GM12878 (cell line): ENCODE results near the gene KCNRG. TPM values are rescaled to one million over a fixed set of nuclear protein-coding genes. Genes with fewer than 3 reads are reported as not detected.

ENCODE experiments used
- ATAC-seq: fragments of 200-7000 bp; cut with Tn5 transposase; 3 replicates; pipeline ENCODE4 v1.9.1; 2020; ENCODE audit warnings: mild to moderate bottlenecking, moderate library complexity
- BruUV-seq: library from RNA; stranded (reverse); fragments of 400-500 nt; replicated peaks from 2 replicates; lab custom pipeline; 2021; lab: Mats Ljungman, UMichigan
- CTCF ChIA-PET: fragments of 300-600 bp; sonication (Branson Sonifier 250); formaldehyde crosslinking; extraction: SDS; loops from one replicate; lab custom pipeline; 2021; ENCODE audit warnings: inconsistent platforms; lab: Yijun Ruan, JAX
- POLR2A ChIA-PET: fragments of 350-600 bp; formaldehyde crosslinking; extraction: SDS; loops from one replicate; lab custom pipeline; 2021; ENCODE audit warnings: inconsistent platforms; lab: Charles Lee
- RAD21 ChIA-PET: fragments of 300-600 bp; sonication (Branson Sonifier 250); formaldehyde crosslinking; loops from one replicate; lab custom pipeline; 2023; ENCODE audit warnings: antibody characterized with exemption; ENCODE audit not compliant: unreplicated experiment; lab: Charles Lee
- SMC1A ChIA-PET: fragments of 300-600 bp; sonication (Branson Sonifier 250); formaldehyde crosslinking; loops from one replicate; lab custom pipeline; 2023; ENCODE audit not compliant: unreplicated experiment, uncharacterized antibody; lab: Charles Lee
- DNase-seq: peaks from one replicate; pipeline ENCODE4 v3.0.0-alpha.2; 2011; ENCODE audit warnings: low read depth, low spot score
- FAIRE-seq: peaks from 3 replicates; lab custom pipeline; 2011; peaks lifted over from hg19 to GRCh38; lab: Jason Lieb, UNC
- H2AFZ ChIP-seq: 2 replicates; pipeline ENCODE4 v1.6.0; 2011; ENCODE audit warnings: low read depth, low read length, control low read depth; ENCODE audit not compliant: control insufficient read depth
- H3K27ac ChIP-seq: 2 replicates; pipeline ENCODE4 v1.5.1; 2011; ENCODE audit warnings: control low read depth; ENCODE audit not compliant: control insufficient read depth, insufficient read depth
- H3K27me3 ChIP-seq, 2 experiments: replicated peaks in 1 of 2; 2 replicates each; pipeline versions ENCODE4 v1.6.0 to v1.6.1; 2011; ENCODE audit warnings: low read length in 1 of 2; ENCODE audit not compliant: control insufficient read depth in 2 of 2, insufficient read depth in 2 of 2
- H3K36me3 ChIP-seq, 2 experiments: 2 replicates each; pipeline ENCODE4 v1.5.1; 2011; ENCODE audit warnings: low read length in 1 of 2; ENCODE audit not compliant: control insufficient read depth in 2 of 2, insufficient read depth in 2 of 2
- H3K4me1 ChIP-seq: 2 replicates; pipeline ENCODE4 v1.6.1; 2011; ENCODE audit warnings: mild to moderate bottlenecking, low read length, moderate library complexity, mixed read lengths; ENCODE audit not compliant: control insufficient read depth, insufficient read depth
- H3K4me2 ChIP-seq: 2 replicates; pipeline ENCODE4 v1.6.0; 2011; ENCODE audit warnings: control low read depth; ENCODE audit not compliant: control insufficient read depth, insufficient read depth
- H3K4me3 ChIP-seq: fragments of 200-600 bp; sonication (generic); 2 replicates; pipeline ENCODE4 v1.5.1; 2016
- H3K79me2 ChIP-seq: 2 replicates; pipeline ENCODE4 v1.6.0; 2011; ENCODE audit warnings: low read length; ENCODE audit not compliant: control insufficient read depth, insufficient read depth
- H3K9ac ChIP-seq: 2 replicates; pipeline ENCODE4 v1.8.0; 2011; ENCODE audit warnings: low read length, control low read depth, mixed read lengths; ENCODE audit not compliant: control insufficient read depth, insufficient read depth
- H3K9me3 ChIP-seq: replicated peaks from 3 replicates; pipeline ENCODE4 v1.5.1; 2011; ENCODE audit warnings: mild to moderate bottlenecking, low read length; ENCODE audit not compliant: control insufficient read depth, insufficient read depth
- H4K20me1 ChIP-seq: 2 replicates; pipeline ENCODE4 v1.6.0; 2011; ENCODE audit not compliant: control insufficient read depth, insufficient read depth
- ATF7 ChIP-seq: fragments of 450-650 bp; IDR thresholded peaks from 2 replicates; pipeline ENCODE4 v1.6.1; 2016; ENCODE audit warnings: low read depth, mild to moderate bottlenecking
- CBX5 ChIP-seq: sonication (generic); IDR thresholded peaks from 2 replicates; pipeline ENCODE4 v1.6.1; 2016; ENCODE audit warnings: low read depth, moderate library complexity, mild to moderate bottlenecking, inconsistent platforms
- HCFC1 ChIP-seq: fragments of 150-350 bp; IDR thresholded peaks from 2 replicates; pipeline ENCODE4 v1.6.1; 2014; ENCODE audit warnings: low read length
- MYC ChIP-seq: IDR thresholded peaks from 2 replicates; pipeline ENCODE4 v1.6.1; 2011; ENCODE audit warnings: mild to moderate bottlenecking, low read length, moderate library complexity, inconsistent platforms; ENCODE audit not compliant: insufficient read depth, insufficient replicate concordance, insufficient read length, severe bottlenecking
- NFXL1 ChIP-seq: fragments of 450-650 bp; IDR thresholded peaks from 2 replicates; pipeline ENCODE4 v1.6.1; 2017; ENCODE audit warnings: antibody characterized with exemption, mild to moderate bottlenecking, borderline replicate concordance
- PAX5 ChIP-seq: IDR thresholded peaks from 2 replicates; pipeline ENCODE4 v1.6.1; 2011; ENCODE audit warnings: low read depth, low read length, borderline replicate concordance
- PAX8 ChIP-seq: fragments of 450-650 bp; IDR thresholded peaks from 2 replicates; pipeline ENCODE4 v1.6.1; 2017; ENCODE audit warnings: mild to moderate bottlenecking, moderate library complexity
- PML ChIP-seq: IDR thresholded peaks from 2 replicates; pipeline ENCODE4 v1.6.1; 2012; ENCODE audit warnings: low read length, inconsistent platforms
- SMARCA5 ChIP-seq: fragments of 450-650 bp; IDR thresholded peaks from 2 replicates; pipeline ENCODE4 v1.6.1; 2017; ENCODE audit warnings: mild to moderate bottlenecking
- STAT1 ChIP-seq: fragments of 450-650 bp; conservative IDR thresholded peaks from 2 replicates; pipeline ENCODE4 v1.6.1; 2014; ENCODE audit warnings: antibody characterized with exemption, mild to moderate bottlenecking
- TCF3 ChIP-seq: IDR thresholded peaks from 2 replicates; pipeline ENCODE4 v1.6.1; 2012; ENCODE audit warnings: low read depth, mild to moderate bottlenecking, low read length, borderline replicate concordance; ENCODE audit not compliant: insufficient read depth
- WRNIP1 ChIP-seq: IDR thresholded peaks from 2 replicates; pipeline ENCODE4 v1.6.1; 2011; ENCODE audit warnings: low read depth, low read length, improper control_type of control experiment, borderline replicate concordance
- ZNF384 ChIP-seq: IDR thresholded peaks from 2 replicates; pipeline ENCODE4 v1.6.1; 2012; ENCODE audit warnings: low read depth, mild to moderate bottlenecking, low read length, improper control_type of control experiment, borderline replicate concordance
- WGBS: methylation state at CpG from one replicate; pipeline ENCODE4 v1.1.6; 2016; ENCODE audit warnings: low lambda C conversion rate; ENCODE audit not compliant: insufficient replicate concordance, insufficient coverage; ENCODE audit errors: missing lambda C conversion rate; 5-methylcytosine and 5-hydroxymethylcytosine counted together
- in situ Hi-C: fragments of 300-500 bp; cut with MboI; formaldehyde crosslinking; loops from 9 replicates; pipeline ENCODE4 v1.14.3; 2018; ENCODE audit warnings: mixed read lengths
- intact Hi-C: fragments of 100-400 bp; cut with micrococcal nuclease; formaldehyde crosslinking; loops from one replicate; pipeline ENCODE4 v1.14.2; 2022; ENCODE audit not compliant: unreplicated experiment
- polyA plus RNA-seq, 11 experiments: library from polyadenylated mRNA; depleted of rRNA in 4 of 11; unstranded in 6 of 11; stranded (reverse) in 5 of 11; fragments of >200 nt; fragmentation: Nextera tagmentation in 4 of 11; fragmentation: Illumina TruSeq in 1 of 11; extraction: Ambion mirVana in 4 of 11; extraction: Trizol in 1 of 11; gene quantifications; 1 replicate in 1 of 11; 2 replicates in 10 of 11; pipeline versions ENCODE4 v1.2.1 to v1.2.3, GENCODE V29; 2011 to 2016; ENCODE audit warnings: inconsistent platforms in 2 of 11, missing spikeins in 2 of 11, low read depth in 1 of 11
- total RNA-seq, 4 experiments: library from RNA; depleted of rRNA in 3 of 4; stranded (reverse); fragments of >200 nt in 3 of 4; fragmentation: Illumina TruSeq in 1 of 4; extraction: Trizol in 1 of 4; gene quantifications; 2 replicates each; pipeline versions ENCODE4 v1.2.1 to v1.2.3, GENCODE V29; 2013 to 2021
- TF ChIP-seq, protein P1 (sequence below): fragments of 450-650 bp; formaldehyde crosslinking; IDR thresholded peaks from 2 replicates; pipeline ENCODE4 v1.4.0; 2022; ENCODE audit warnings: mild to moderate bottlenecking, moderate library complexity

The KCNRG gene
- total and polyA plus RNA-seq, 10 of the 15 experiments (the other 5 are each of a cell fraction or from before 2014, with no cell fraction given): 0.37 to 1.5 (median 0.58) TPM

DNA sequence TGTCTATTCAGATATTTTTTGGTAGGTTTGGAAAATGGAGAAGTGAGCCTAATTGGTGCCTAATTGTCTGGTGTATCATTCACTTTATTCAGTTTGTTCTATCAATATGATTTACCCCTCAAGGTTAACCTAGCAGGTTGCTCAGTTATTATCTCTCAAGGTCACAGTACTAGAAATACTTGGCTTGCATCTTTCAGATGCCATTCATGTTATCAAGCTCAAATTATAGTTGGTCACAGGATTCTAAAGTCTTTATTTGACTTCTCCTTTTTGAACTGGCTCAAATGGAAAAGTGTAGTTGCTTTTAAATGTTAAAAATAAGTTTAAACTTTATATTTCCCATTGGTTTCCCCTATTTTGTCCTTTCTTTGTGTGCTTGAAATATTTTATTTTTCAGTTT lies 2.6 kb downstream of the KCNRG start:
- no peak overlapping the region for H2AFZ ChIP-seq
- ChIA-PET RAD21 (interaction anchor here (1.2 kb wide), 1 partner anchor 21 kb away, joined by 3 read pairs; the partner anchor contains the start of gene TRIM13), CTCF (interaction anchor here (1.0 kb wide), 1 partner anchor 18 kb away, joined by 5 read pairs; no protein-coding TSS in a partner anchor), POLR2A (interaction anchor here (0.6 kb wide), 1 partner anchor 11 kb away, joined by 3 read pairs; no protein-coding TSS in a partner anchor), SMC1A (interaction anchor here (1.0 to 3.1 kb wide), 4 partner anchors 10 to 41 kb away, joined by 3 to 10 read pairs (median 4); no protein-coding TSS in a partner anchor)
- in situ Hi-C loops (no loop called here), intact Hi-C loops (no loop called here)
- H3K27ac ChIP-seq: no peak overlapping the region
- TF ChIP-seq CBX5: no peak
- TF ChIP-seq PAX8: no peak
- TF ChIP-seq ZNF384: no peak
- TF ChIP-seq ATF7: no peak
- no peak for TF ChIP-seq MYC
- no peak for TF ChIP-seq PAX5
- TF ChIP-seq NFXL1: no peak
- TF ChIP-seq TCF3: no peak
- no peak overlapping the region for H3K4me2 ChIP-seq
- no peaks in the 10 kb centered on the region for H3K27me3 ChIP-seq
- H3K9me3 ChIP-seq: no peaks in the 10 kb centered on the region
- peaks cover 0 to 7% of the 10 kb centered on the region in 2 experiments; a peak in 1 of 4 replicates for H3K36me3 ChIP-seq
- peaks cover 1% of the 10 kb centered on the region for H3K79me2 ChIP-seq
- FAIRE-seq (no peak), DNase-seq (no peak), ATAC-seq (no peak; the same call in 2 of the 3 replicates)
- H3K9ac ChIP-seq: no peak overlapping the region
- H3K4me1 ChIP-seq: no peaks in the 10 kb centered on the region
- H3K4me3 ChIP-seq: no peak overlapping the region
- no peaks in the 10 kb centered on the region for H4K20me1 ChIP-seq
- BruUV-seq: no TSS peak

DNA sequence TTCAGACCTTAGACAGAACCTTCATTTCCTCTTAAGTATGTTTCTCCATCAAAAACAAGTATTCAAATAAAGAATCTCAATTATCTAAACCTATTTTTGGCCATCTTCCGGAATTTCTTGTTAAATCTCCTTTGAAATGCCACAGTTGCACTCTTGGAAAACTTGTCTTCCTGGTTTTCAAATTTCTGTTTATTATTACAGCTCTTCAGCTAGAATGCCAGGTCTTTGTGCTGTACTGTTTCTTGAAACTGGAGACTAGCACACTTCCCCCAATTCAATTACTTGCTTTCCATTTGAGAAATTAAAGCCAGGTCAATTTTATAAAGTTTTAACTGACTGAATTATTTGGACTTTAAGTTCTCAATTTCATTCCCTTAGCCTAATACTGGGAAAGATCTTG lies 10.2 kb downstream of the KCNRG start:
- DNase-seq (no peak), ATAC-seq (no peak), FAIRE-seq (no peak)
- Histone ChIP-seq H3K4me1 (peaks cover 17% of the 10 kb centered on the region), H3K9ac (no peak overlapping the region), H3K79me2 (no peaks in the 10 kb centered on the region), H3K27me3 (no peaks in the 10 kb centered on the region), H3K36me3 (peaks cover 0 to 7% of the 10 kb centered on the region in 2 experiments; a peak in 1 of 4 replicates), H3K4me2 (no peak overlapping the region), H4K20me1 (no peaks in the 10 kb centered on the region), H2AFZ (no peak overlapping the region), H3K9me3 (no peaks in the 10 kb centered on the region), H3K4me3 (no peak overlapping the region), H3K27ac (no peak overlapping the region)
- intact Hi-C loops (no loop called here), in situ Hi-C loops (no loop called here)
- CTCF ChIA-PET: no interaction called here
- SMC1A ChIA-PET: interaction anchor here (1.0 kb wide), 1 partner anchor 14 kb away, joined by 3 read pairs; no protein-coding TSS in a partner anchor
- RAD21 ChIA-PET: no interaction called here
- no TSS peak for BruUV-seq
- 96% methylated on average over 1 of the region's 1 CpG for WGBS
- POLR2A ChIA-PET: interaction anchor here (0.8 kb wide), 1 partner anchor 12 kb away, joined by 3 read pairs; no protein-coding TSS in a partner anchor
- TF ChIP-seq HCFC1 (no peak), STAT1 (no peak), SMARCA5 (no peak), PML (no peak), WRNIP1 (no peak)
- TF ChIP-seq, protein P1, sequence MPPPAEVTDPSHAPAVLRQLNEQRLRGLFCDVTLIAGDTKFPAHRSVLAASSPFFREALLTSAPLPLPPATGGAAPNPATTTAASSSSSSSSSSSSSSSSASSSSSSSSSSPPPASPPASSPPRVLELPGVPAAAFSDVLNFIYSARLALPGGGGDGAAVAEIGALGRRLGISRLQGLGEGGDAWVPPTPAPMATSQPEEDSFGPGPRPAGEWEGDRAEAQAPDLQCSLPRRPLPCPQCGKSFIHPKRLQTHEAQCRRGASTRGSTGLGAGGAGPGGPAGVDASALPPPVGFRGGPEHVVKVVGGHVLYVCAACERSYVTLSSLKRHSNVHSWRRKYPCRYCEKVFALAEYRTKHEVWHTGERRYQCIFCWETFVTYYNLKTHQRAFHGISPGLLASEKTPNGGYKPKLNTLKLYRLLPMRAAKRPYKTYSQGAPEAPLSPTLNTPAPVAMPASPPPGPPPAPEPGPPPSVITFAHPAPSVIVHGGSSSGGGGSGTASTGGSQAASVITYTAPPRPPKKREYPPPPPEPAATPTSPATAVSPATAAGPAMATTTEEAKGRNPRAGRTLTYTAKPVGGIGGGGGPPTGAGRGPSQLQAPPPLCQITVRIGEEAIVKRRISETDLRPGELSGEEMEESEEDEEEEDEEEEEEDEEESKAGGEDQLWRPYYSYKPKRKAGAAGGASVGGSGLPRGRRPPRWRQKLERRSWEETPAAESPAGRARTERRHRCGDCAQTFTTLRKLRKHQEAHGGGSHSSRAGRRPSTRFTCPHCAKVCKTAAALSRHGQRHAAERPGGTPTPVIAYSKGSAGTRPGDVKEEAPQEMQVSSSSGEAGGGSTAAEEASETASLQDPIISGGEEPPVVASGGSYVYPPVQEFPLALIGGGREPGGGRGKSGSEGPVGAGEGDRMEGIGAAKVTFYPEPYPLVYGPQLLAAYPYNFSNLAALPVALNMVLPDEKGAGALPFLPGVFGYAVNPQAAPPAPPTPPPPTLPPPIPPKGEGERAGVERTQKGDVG (CRISPR knock-in tag): no peak
